GM18870 (cell line): ENCODE data around the gene MYO5C.
"Not testable (repeated sequence)": the region's sequence is repeated elsewhere in the genome, so short reads cannot be mapped to it uniquely, and the experiment has no call there.

Source experiments
- ATAC-seq: cut with Tn5 transposase; IDR thresholded peaks from one replicate; pipeline ENCODE4 v1.9.1; 2021; ENCODE audit warnings: moderate library complexity; ENCODE audit not compliant: unreplicated experiment

The MYO5C gene

DNA sequence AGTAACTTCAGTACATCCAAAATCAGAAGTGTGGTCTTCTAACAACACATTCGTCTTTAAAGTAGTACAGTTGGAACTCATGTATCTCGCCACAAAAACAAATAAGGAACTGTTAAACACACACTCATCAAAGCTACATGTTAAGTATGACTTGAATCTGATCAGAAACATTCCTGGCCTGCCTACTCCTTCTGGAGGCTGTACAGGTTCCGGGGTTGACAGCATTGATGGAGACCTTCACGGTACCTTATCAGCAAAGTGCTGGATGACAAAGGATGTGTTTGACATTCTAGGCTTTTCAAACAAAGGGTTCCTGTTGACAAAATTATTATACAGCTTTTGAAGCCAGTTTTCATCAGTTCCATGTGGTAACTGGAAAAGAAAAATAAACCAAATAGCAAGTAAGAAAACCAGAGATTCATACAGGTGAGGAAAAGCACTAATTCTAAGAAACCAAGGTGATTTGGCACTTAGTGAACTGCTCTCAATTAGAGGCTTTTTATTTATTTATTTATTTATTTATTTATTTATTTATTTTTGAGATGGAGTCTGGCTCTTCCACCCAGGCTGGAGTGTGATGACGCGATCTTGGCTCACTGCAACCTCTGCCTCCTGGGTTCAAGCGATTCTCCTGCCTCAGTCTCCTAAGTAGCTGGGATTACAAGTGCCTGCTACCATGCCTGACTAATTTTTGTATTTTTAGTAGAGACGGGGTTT, 44.3 kb downstream of the MYO5C start:
- ATAC-seq = no peak

DNA sequence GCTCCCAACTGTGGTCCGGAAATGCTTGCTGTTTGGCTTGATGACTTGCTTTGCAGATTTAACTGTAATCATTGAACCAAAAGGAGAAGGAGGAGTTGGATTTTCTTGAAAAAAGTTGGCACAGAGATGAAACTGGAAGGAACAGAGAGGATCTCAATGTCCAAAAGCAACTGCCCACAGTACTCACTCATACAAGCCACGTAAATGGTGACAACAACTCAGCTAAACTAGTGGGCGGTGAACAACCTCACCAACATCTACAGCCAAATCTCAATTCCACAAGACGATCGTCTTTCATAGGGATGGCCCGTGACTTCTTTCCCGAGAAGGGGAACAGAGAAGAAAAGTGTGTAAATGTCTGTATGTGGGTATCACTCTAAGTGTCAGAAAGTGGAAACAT, 48.1 kb downstream of the MYO5C start:
- ATAC-seq = no peak

DNA sequence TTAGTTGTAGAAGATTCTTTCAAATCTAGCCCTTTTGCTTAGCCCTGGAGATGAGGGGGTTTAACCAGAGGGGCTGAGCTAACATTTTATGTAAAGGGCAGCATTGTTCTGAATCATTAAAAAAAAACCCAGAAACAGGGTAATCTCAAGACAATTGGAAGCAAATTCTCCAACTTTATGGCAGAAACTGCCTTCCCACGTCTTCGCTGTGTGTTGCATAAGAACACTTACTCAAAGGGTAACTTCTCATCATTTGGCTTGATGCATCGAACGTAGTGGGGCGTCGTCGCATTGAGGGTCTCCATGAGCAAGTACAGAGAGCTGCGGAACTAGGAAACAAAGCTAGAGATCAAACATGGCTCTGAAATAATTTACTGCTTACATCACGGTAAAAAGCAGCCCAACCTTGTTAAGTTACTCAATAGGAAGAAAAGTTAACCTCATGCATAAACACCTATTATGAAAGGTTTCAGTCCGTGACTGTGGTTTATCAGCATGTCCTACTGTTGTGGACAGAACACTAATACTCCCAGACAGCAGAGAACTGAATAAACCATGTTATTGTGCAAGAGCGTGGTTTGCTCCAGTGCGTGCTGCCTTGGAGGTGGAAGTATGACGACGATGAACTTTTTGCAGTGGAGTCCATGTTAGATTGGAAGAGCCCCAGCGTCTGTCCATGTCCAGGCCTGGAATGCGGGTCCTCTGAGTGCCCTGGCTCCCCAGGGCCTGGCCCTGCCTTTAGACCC, 48.7 kb downstream of the MYO5C start:
- ATAC-seq = no peak

DNA sequence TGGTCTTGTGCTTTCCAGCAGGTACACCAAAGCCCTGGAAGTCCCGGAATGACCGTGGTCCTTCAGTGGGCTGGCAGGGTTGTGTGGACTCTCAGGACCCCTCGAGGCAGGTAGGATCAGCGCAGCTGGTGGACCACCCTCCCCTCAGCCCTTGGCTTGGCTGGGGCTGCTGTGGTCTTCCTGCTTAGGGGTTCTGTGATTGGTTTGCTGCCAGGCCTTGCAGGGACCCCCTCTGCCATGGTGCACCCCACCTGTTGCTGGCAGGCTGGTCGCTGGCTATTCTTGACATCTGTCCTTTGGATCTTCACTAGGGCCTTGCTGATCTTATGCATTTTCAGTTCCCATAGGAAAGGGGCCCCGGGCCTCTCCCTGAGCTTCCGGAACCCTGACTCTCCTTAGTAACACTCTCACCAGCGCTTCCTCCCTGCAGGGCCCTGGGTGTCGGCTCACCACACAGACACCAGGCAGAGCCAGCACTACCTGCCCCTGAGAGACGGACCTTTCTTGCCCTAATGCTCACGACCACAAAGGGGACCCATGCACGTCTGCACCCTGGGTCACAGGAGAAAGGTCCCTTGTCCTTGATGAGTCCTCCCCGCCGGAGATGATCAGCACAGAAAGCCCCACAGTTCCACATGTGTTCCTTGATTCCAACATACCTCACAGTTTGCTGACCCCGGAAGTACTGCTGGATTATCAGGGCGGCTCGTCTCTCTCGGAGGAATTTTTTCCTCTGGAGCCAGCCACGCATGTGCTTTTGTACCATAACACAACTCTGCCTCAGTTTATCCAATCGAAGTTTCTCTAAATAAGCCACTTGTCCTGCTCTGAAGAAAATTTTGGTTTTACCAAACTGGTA, 51.7 kb downstream of the MYO5C start:
- ATAC-seq = no peak

DNA sequence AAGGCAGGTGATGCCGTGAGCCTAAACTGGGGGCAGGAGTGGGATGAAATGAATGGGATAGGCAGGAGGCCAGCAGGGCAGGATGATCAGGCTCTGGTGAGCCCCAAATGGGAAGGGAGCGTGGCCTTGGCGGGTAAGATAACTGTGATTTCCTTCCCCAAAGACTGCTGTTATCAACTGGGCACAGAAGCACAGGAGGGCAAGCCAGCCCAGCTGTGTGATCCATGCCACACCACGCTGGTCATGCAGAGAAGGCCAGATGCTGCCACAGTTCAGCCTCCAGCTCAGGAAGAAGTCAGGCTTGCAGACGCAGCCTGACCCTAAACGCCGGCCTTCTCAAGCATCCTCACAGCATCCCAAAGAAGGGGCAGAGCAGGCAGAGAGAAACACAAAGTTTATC, 52.3 kb downstream of the MYO5C start:
- ATAC-seq = no peak

DNA sequence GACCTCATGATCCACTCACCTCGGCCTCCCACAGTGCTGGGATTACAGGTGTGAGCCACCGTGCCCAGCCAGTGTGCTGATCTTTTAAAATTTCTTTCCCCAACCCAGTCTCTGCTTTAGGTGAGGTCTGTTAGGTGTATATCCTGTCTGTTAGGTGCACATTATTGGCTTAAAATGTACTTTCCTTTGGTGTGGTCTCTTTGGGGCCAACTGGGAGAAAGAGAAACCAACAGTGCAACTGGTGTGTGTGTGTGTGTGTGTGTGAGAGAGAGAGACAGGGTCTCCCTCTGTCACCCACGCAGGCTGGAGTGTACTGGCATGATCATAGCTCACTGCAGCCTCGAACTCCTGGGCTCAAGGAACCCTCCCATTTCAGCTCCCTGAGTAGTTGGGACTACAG, 54.1 kb downstream of the MYO5C start:
- ATAC-seq = no peak

DNA sequence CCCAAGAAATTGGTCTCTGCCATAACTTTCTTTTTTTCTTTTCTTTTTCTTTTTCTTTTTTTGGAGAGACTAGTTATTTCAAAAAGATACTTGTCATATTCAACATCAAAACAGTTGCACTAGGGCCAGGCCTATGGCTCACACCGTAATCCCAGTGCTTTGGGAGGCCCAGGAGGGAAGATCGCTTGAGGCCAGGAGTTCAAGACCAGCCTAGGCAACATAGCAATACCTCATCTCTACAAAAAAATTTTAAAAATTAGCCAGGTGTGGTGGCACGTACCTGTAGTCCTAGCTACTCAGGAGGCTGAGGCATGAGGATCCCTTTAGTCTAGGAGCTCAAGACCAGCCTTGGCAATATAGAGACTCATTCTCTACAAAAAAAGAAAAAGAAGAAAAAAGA, 55.4 kb downstream of the MYO5C start:
- no peak for ATAC-seq

DNA sequence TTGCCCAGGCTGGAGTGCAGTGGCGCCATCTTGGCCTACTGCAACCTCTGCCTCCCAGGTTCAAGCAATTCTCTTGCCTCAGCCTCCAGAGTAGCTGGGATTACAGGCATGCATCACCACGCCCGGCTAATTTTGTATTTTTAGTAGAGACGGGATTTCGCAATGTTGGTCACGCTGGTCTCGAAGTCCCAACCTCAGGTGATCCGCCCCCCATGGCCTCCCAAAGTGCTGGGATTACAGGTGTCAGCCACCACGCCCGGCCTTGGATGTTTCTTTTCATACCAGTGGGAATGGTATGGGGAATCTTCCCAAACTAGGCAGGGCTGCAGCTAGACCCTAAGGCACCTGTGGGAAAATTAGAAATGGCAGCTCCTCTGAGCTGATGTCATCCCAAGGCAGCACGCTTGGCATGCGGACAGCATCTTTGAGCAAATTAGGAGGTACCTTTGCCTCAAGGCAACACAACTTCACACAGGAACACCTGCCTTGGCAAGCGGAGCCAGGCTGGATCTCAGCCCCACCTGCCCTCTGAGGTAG, 56.5 kb downstream of the MYO5C start:
- not testable (repeated sequence) for ATAC-seq

DNA sequence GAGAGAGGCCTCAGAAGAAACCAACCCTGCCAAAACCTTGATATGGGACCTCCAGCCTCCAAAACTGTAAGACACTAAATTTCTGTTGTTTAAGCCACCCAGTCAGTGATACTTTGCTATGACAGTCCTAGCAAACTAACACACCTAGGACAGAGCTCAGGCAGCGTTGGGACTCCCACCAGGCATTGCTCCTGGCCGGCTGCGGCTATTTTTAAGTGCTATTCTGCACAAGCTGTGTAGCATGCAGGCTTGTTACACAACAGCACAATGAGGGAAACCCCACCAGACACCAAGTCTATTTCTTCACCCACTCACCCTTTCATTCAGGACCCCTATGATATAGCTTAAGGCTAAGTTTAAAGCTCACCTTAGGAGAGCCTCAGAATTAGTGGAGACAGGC, 57.5 kb downstream of the MYO5C start:
- ATAC-seq = no peak

DNA sequence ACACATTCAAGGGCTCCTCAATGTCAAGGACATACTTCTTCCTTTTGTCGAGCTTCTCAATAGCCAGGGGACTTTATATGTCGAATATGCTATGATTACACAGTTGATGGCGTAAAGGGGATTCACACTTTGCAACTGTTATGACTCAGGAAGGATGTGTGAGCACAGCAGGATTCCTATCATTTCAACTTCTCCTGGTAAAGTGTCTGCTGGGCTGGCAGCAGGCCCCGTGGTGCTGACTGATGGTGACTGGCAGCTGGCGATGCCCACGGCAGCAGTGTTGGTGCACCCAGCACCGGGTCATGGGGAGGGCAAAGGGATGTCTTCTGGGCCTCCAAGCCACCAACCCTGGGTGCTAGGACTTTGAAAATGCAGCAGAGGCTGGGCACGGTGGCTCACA, 59.6 kb downstream of the MYO5C start:
- no peak for ATAC-seq

DNA sequence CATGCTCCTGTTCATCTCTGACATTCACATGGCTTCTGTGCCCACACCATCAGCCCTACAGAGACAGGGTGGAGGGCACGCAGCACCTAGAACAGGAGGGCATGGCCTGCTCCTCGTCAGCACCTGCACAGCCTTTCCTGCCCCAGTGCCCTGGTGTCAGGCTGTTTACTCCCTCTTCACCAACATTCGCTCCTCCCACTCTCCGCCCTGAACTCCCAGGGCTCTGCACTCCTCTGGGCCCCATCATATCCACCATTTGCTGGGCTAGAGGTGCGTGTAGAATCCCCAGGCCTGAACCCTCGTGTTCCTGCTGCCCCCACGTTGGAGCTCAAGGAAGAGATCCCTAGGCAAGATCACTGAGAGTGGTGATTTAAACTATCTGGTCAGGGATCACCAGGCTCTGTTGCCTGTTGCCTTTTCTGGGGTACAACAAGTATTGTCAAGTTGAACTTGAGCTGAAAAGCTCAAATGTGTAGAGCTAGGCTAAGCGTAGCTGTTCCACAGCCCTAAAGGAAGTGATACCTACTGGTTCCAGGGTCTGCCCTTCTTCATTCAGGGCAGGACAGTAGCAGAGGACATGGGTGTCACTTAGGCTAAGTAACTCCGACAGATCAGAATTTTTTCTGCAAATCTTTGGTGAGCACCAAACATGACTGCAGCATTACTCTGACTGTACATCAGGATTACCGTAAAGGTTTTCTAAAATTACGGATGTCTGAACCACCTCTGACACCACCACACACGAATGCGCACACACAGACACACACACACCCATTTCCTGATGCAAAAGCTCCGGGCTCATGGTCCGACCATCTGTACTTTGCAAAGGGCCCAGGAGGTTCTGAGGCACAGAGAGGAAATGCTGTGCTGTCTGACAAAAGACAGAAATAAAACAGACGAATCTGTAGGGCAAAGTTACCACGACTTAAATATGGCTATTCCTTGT, 60.7 kb downstream of the MYO5C start:
- ATAC-seq = no peak

DNA sequence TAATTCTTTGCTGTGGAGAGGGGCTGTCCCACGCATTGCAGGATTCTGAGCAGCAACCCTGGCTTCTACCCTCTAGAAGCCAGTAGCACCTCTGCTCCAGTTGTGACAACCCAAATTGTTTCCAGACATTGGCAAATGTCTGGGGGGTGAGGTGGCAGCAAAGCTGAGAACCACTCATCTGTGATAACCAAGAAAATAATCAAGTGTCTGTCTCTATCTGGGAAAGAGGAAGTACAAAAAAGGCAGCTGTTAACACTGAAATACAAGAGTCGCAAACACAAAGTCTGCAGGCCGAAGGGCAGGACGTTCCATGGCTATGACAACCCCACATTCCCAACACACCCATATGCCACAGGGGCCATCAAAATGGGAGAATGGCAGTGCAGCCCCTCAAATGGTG, 62.2 kb downstream of the MYO5C start:
- no peak for ATAC-seq

DNA sequence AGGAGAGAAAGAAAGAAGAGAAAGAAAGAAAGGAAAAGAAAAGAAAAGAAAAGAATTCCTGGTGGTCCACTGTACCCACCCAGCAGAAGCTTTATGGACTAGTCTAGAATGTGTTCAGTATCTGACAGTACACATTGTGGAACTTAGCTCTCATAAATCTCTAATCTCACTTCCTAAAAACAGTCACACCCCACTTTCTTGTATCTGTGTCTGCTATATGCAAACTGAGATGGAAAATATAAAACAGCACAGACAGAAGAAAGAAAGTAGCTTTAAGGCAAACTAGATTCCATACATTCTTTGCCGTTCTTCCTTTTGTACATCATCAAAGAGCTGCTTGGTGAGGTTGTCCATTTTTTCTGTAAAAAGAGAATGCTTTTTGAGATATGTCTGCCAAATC, 63.3 kb downstream of the MYO5C start:
- ATAC-seq = peak; percentile 64

DNA sequence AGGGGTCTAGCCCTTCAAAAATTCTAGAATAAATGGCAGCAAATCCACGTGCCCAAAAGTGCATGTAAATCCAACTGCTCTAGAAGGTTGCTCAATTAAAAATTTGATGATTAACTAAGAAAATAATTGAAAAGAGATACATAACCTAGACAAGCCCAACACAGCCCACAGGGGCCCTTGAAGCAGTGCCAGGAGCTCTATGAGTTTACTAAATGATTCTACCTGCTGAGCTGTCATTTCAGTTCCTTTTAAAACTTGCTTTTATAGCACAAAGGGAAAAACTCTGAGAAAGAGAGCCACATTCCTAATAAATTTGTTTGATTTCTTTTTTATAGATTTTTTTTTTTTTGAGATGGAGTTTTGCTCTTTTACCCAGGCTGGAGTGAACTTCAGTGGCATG, 65.5 kb downstream of the MYO5C start:
- no peak for ATAC-seq

DNA sequence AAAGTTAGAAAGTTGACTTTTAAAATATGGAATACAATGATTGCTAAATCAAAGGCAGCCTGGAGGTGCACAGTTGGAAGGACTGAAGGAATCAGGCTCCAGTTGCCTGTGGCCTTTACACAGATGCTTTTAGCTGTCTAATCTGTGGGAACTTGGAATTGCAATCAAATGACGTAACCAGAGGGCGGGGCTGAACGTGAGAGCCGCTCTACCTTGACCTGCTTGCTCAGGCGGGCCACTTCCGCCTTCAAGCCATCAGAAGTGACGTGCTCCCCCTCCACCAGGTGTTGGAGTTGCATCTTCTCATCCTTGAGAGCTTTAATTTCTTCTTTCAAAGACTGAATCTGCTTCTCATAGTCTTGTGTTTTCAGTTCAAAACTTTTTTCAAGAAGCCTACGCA, 66.7 kb downstream of the MYO5C start:
- no peak for ATAC-seq

DNA sequence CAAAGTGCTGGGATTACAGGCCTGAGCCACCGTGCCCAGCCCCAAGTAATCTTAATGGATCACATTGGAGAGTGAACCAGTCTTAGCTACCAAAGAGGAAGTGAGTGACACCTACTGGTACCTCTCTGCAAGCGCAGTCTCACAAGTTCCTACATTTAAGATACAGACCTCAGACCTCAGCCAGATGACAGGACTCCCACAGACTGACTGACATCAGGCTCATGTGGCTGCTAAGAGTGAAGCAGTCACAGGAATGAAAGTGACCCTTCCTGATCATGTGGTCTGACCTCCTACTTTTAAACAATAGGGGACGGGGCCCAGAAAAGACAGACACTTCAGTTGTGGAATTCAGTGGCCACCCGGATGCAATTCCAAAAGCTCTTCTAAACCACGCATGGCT, 68.1 kb downstream of the MYO5C start:
- ATAC-seq = peak; percentile 90

DNA sequence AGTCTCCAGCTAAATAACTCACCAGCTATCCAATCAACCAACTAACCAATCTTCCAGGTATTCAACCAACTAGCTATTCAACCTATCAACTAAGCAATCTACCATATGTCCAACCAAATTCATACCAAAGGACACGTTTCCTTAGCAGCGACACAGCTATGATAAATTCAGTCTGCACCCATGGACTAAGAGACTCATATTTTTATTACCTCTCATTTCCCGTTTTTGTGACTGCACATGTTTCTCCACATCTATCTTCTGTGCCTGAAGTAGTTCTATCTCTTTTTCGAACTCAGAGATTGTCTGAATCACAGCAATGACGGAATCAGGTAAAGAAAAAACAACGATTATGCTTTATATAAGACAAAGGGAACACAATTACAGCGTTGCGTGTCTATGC, 70.4 kb downstream of the MYO5C start:
- ATAC-seq = no peak

DNA sequence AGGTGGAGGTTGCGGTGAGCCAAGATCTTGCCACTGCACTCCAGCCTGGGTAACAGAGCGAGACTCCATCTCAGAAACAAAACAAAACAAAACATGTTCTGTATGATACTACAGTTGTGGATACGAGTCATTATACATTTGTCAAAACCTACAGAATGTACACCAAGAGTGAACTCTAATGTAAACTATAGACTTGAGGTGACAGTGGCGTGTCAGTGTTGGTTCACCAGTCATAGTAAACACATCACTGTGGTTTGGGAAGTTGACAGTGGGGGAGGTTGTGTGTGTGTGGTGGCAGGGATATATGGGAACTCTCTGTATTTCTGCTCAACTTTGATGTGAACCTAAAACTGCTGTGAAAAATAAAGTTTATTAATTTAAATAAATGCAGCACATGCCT, 71.4 kb downstream of the MYO5C start:
- ATAC-seq = no peak

DNA sequence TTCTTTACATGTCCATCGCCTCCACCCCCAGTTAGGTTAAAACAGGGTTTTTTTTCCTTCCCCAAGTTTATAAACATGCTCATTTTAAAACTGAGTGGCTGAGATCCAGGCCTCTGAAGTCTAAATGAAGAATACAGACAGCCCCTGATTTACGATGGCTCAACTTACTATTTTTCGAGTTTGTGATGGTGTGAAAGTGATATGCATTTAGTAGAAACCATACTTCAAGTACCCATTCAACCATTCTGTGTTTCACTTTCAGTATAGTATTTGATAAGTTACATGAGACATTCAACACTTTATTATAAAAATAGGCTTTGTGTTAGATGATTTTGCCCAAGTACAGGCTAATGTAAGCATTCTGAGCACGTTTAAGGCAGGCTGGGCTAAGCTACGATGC, 73.9 kb downstream of the MYO5C start:
- peak; percentile 53 for ATAC-seq

DNA sequence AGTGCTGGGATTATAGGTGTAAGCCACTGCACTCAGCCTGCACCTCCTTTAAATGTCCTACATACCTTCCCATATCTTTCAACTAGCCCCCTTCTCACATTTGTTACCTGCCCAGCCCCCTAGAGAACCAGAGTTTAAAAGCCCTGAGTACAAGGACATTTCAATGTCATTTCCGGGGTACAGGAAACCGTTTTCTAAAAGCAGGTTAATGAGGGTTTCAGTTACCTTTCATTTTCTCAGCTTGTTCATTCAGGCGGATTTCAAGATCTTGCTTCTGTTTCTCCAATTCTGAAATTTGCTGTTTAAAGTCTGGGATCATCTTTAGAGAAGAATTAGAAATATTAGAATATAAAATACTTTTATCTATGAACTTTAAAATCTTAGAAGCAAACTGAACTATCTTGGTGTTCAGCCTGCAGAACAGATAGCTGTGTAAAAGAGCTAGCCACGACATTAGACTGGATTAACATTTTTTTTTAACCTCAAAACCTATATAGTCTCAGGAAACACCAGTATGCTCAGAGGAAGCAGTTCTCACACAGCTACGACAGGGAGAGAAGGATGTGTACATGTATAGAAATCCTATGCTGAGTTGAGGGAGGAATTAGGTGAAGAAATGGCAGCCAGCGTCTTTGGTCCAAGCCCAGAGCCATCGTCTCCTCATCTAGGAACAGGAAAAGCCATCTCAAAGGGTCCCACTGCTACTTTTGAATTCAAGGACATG, 74.5 kb downstream of the MYO5C start:
- ATAC-seq = peak; percentile 30
